DLD1 (cell line): ENCODE data around the gene RAB3IL1.

Experiments used
- in situ Hi-C: cut with HindIII; loops from 2 replicates; pipeline ENCODE4 v1.10.0; 2017; ENCODE audit warnings: low sequenced_read_pairs

Gene RAB3IL1

DNA sequence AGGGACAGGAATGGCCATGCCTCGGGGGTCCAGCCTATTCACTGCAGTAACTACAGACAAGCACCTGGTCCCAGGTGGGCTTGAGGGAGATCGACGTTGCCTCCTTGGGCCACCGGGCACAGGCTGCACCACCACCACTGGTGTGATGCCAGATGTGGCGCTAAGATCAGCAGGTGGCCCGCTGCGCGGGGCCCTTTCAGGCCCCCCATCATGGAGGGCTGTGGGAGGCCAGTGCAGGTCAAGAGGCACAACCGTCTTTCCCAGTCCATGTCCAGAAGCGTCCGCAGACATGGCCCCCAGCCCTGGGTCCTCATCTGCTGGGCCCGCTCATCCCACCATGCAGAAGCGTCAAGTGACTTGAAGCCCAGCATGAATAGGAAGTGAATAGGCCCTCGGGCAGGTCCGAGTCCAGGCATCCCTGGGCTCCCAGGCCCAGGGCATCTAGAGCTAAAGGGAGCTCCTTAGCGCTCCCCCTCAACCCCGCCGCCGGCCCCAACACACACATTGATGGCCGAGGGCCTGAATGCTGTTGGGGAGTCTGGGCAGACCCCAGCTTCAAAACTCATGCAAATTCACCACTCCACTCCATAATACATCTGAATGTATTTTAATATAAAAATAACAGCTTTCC lies 44.3 kb downstream of the RAB3IL1 start:
- in situ Hi-C loops = no loop called here

DNA sequence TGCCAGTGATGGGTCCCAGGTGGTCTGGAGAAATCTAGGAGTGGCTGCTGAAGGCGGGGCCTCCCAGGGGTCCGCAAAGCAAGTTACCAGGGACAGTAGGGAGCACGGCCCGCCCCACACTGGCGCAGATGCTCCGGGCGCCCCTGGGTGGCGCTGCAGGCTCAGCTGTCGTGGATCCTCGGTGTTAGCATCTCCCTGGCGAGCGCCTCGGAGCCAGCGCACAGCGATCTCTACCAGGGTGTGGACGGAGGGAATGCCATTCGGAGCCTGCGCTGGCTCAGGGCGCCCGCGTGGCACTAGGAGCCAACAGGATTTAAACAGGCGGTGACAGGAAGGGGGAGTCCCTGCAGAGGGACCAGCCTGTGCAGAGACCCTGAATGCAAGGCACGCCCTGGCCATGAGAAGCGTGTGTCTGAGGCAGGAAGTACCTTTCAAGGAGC lies 46.2 kb downstream of the RAB3IL1 start:
- in situ Hi-C loops = no loop called here

DNA sequence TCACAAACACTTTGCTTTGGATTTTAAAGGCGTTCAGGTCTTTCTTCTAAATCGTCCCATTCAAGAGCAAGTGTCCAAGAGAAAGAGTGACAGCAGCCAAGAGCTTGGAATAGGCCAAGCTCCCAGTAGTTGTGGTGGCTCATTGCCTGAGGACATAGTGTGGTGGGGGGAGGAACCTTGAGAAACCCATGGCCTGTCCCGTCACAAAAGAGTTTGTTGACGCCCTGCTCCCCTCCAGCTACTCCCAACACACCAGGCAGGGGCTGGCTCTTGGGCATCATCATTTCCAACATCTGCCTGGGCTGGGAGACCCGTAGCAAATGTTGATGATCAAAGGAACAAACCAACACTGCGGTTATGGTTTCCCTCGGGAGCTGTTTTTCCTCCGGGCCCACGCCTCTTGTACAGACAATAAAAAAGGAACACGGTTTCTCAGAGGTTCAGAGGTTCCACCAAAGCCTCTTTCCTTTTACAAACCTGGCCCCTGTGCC lies 46.8 kb downstream of the RAB3IL1 start:
- in situ Hi-C loops = no loop called here

DNA sequence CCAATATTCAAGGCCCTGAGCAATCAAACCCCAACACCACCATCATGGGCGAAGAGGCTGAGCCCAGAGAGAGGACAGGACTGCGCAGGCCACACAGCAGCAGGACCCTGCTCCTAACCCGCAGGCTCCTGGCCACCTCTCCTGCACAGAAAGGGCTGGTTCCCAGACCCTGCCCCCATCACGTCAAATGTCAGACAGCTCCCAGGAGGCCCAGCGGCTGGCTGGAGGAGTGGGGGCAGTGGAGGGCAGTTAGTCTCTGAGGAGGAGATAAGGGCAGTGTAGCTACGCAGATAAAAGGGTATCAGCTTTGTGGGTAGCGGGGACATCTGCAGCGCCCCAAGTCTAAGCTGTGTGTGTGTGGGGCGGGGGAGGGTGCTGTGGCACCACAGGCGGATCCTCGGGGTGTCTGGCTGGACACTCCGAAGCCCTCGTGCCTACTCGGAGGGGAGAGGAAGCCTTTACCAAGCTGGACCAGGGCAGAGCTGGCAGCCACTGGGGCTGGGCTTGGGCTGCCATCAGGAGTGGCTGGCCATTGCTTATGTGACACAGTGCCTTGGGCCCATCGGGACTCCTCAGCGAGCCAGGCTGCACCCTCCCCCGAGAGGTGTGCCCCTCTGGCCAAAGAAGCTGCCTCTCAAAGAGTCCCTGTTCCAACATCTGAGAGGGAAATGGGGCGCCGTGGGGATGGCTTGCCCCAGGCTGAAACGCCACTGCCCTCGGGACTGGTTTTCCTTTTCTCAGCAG lies 47.5 kb downstream of the RAB3IL1 start:
- in situ Hi-C loops = no loop called here

DNA sequence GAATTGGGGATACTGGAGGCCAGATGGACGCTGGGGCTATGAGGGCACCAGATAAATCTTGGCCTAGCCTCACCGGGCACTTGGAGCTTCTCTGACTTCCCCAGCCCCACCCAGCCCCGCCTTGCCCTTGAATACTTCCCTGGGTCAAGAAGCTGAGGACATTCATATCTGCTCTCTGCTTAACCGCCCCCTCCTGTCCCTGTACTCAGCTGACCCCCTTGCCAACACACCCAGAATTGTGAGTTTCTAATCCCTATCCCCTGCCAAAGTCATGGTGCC lies 48.0 kb downstream of the RAB3IL1 start:
- in situ Hi-C loops = no loop called here

DNA sequence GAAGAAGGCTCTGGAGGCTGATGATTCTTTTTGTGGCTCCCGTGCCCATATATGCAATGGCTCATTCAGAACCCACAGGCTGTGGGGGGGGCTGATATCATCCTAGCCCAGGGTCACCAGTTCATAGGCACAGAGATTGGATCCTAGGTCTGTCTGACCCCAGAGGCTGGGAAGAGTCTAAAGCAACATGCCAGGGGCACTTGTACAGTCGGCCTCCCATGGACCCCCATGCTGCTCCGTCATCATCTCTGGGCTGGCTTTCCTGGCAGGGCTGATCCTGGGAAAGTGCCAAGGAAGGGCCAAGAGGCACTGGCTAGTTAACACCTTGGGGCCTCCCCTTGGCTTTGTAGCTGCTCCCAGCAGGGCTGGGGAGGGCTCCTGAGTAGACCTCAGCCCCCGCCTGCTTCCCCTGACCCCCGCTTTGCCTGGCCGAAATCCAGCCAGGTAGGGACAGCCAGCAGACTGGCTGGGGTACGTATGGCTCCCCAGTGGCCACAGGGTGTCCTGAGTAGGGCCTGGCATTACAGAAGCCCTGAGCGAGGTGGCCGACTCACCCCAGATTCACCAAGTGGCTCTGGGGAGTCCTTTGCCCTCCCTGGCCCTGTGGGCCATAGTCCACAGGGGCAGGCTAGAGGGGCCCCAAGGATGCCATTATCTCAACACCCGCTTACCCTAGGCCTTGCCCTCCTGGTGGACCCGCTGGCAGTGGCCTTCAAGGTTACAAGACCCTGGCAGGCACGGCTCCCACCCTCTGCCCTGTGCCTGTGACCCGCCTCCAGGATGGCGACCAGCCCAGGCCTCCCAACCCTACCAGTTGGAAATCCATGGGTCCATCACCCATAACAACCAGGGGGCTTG lies 48.6 kb downstream of the RAB3IL1 start:
- in situ Hi-C loops = no loop called here

DNA sequence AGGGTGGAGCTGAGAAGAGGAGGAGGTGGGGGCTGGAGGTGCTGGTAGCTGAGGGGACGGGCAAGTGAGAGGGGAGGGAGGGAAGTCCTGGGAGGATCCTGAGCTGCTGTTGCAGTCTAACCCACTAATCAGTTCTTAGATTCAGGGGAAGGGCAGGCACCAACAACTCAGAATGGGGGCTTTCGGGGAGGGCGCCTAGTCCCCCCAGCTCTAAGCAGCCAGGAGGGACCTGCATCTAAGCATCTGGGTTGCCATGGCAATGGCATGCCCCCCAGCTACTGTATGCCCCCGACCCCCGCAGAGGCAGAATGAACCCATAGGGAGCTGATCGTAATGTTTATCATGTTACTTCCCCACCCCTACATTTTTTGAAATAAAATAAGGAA lies 50.4 kb downstream of the RAB3IL1 start:
- in situ Hi-C loops = no loop called here

DNA sequence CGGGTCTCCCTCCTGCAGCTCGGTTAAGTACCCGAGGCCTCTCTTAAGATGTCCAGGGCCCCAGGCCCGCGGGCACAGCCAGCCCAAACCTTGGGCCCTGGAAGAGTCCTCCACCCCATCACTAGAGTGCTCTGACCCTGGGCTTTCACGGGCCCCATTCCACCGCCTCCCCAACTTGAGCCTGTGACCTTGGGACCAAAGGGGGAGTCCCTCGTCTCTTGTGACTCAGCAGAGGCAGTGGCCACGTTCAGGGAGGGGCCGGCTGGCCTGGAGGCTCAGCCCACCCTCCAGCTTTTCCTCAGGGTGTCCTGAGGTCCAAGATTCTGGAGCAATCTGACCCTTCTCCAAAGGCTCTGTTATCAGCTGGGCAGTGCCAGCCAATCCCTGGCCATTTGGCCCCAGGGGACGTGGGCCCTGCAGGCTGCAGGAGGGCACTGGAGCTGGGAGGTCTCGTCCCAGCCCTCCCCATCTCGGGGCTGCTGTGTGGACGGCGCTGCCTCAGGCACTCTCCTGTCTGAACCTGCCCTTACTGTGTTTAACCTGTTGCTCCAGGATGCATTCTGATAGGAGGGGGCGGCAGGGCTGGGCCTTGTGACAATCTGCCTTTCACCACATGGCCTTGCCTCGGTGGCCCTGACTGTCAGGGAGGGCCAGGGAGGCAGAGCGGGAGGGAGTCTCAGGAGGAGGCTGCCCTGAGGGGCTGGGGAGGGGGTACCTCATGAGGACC lies 51.0 kb downstream of the RAB3IL1 start:
- in situ Hi-C loops = no loop called here

DNA sequence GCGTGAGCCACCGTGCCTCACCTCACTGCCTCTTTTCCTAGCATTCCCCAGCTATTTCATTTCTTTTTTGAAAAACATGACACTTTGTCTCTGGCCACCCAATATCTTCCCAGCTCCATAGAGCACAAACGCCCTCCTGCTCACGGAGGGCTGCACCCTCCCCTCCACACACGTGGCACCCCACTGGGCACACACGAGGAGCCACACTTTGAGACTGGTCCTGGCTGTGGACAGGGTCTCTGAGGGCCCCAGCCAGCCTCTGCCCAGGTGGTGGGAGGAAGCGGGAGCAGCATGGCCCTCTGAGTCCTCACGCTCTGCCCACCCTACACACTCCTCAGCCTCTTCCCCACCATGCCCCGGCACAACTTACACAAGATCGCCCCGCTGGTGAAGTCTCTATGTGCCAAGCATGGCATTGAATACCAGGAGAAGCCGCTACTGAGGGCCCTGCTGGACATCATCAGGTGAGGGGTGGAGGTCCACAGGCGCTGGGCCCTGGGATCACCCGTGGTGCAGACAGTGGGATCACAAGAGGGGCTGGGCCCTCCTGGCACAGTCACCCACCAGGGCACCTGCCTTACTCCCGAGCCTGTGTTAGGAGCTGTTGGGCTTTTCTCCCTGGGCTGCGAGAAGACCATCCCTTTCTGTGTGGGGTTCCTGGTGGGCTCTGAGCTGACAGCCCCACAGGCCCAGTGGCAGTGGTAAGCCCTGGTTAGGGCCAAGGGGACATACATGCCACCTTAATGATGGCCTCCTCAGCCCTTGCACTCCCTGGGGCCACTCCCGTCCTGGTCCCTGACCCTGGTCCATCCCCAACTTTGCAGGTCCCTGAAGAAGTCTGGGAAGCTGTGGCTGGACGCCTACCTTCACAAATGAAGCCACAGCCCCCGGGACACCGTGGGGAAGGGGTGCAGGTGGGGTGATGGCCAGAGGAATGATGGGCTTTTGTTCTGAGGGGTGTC lies 52.3 kb downstream of the RAB3IL1 start:
- in situ Hi-C loops = no loop called here

DNA sequence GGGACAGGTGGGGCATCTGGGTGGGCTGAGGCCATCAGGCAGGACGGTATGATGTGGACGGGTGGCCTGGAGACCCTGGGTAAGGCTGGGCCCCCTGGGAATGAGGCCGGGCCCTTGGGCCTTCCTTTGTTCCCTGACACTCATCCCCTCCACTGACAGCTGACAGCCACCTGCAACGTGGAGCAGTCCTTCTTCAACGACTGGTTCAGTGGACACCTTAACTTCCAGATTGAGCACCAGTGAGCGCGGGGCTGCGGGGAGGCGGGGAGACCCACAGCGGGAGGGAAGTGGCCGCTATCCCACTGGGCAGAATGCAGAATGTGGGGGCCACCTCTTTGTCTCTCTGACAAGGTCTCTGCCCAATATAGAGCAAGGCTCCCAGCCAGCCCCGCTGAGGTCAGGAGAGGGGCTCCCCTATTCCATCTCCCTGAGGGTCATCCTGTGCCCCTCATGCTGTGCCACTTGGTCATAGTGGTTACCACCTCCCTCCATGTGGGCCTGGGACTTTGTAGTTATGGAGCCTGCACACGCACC lies 53.8 kb downstream of the RAB3IL1 start:
- in situ Hi-C loops = no loop called here

DNA sequence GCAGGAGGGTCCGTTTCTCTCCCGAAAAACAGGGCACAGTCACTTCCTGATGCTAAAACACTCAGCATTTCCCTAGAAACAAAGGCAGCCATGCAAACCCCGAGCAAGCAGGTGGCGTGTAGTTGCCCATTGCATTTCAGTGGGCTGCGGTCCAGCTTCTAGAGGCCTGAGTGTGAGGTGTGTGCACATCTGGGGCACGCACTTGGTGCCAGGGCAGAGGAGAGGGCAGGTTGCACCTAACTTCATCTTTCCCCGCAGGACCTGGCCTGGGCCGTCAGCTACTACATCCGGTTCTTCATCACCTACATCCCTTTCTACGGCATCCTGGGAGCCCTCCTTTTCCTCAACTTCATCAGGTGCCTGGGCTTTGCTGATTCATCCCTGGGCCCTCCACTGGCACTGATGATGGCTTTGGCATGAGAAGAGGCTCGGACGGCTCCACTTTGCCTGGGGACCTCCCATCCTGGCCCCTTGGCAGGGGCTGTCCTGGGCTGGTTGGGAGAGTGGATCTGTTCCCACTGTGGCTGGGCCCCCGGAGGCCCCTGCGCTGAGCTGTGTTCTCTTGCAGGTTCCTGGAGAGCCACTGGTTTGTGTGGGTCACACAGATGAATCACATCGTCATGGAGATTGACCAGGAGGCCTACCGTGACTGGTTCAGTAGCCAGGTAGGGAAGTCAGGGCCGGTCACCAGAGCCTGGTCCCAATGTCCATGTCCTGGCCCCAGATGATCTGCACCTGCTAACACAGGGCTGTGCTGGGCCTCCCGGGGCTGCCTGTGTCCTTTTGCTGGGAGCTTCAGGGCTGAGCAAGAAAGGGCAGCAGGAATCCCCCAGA lies 54.4 kb downstream of the RAB3IL1 start:
- in situ Hi-C loops = no loop called here

DNA sequence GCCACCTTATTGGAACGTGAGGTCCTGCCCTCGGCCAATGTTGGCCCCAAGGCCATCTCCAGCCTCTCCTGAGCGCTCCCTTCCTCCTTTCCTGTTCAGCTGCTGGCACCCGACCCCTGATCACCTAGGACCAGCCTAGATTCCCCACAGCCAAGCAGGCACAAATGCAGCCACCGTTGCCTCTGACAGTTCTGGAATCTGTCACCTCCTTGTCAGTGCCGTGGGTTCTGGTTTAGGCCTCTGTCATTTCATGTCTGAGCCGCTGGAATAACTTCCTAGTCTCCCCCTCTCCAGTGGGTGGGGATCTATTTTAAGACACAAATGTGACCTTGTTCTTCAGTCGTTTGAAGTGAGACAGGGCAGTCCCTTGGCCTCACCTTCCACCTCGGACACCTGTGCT lies 55.7 kb downstream of the RAB3IL1 start:
- in situ Hi-C loops = no loop called here

DNA sequence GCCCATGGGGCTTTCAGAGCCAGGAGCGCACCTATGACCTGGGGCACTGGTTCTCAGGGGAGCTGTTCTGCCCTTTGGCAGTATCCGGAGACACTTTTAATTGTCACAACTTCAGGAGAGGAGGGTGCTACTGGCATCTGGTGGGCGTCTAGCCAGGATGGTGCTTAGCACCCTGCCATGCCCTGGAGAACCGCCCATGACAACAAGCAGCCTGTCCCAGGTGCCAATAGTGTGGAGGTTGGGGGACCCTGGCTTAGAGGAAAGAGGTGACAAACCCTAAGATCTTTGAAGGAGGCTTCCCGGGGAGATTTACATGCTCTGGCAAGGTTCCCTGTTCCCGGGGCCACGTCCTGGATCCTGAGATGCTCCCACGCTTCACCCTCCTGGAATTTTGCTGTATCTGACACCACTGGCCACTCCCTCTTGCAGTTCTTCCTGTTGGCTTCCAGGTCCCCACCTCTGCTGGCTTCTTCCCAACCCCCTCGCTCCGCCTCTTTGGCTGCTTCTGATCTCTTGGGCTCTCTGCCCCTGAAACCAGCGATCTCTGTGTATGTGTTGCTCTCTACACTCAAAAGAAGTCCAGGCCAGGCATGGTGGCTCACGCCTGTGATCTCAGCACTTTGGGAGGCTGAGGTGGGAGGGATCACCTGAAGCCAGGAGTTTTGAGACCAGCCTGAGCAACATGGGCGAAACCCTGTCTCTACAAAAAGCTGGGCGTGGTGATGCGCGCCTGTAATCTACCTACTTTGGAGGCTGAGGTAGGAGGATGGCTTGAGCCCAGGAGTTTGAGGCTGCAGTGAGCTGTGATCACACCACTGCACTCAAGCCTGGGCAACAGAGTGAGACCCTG lies 57.1 kb downstream of the RAB3IL1 start:
- in situ Hi-C loops = no loop called here

DNA sequence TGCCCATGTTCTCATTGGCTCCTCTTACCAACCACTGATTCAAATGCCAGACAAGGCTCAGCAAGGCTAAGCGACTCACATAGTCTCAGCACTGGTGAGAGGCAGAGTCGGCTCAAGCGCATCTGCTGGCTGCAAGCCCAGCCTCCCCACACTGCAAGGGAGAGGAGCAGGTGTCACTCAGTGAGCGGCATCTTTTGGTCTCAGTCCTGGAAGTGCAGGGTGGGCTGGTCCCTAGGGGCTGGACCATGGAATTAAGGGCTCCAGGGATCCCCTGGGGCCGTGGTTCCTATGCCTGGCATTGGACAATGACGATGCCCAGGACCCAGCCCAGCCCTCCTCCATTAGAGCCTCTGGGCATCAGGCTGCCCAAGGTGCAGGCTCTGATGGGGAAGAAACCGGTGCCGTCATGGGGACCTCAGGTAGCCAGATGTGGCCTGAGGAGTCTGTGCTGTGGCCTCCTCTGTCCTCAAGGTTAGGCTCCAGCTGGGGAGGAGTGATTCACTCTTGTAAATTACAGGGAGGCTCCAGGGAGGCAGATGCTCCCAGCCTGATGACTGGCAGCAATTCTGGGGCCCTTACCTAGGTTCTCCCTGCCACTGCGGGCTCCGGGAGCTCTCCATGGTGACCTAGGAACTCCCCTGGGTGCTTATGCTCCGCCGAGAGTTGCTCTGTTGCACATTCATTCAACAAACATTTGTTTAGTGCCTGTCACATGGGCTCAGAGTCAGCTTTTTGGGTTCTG lies 61.3 kb downstream of the RAB3IL1 start:
- in situ Hi-C loops = no loop called here

DNA sequence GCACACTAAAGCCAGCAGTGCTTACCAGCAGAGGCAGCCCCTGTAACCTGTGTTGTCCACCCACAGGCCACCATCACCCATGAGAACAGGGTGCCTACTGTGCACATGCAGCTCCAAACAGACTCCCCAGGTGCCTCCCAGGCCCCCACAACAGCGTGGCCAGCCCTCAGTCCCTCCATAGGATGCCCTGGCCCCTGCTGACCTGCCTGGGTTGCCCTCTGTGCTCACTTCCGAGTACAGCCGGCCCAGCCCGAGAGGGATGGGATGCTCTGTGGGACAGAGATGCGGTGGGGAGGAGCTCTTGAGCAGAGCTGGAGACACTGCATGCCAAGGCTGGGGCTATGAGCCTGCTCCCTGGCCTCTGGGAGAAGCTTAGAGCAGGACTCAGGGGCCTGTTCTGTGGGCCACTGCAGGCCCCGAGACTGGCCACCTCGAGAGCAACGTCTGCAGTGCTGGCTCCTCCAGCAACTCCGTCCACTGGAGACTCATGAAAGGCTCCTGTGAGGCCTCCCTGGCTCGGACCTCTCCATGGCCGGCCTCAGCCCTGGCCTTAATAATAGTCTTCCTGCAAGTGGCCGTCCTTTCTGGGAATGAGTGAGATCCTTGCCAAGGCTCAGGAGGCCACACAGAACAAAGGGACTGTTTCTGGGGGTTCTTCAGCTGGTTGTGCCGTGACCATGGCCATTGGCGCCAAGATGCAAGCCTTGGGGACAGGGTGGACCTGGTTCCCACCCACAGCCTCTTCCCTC lies 62.2 kb downstream of the RAB3IL1 start:
- in situ Hi-C loops = no loop called here

DNA sequence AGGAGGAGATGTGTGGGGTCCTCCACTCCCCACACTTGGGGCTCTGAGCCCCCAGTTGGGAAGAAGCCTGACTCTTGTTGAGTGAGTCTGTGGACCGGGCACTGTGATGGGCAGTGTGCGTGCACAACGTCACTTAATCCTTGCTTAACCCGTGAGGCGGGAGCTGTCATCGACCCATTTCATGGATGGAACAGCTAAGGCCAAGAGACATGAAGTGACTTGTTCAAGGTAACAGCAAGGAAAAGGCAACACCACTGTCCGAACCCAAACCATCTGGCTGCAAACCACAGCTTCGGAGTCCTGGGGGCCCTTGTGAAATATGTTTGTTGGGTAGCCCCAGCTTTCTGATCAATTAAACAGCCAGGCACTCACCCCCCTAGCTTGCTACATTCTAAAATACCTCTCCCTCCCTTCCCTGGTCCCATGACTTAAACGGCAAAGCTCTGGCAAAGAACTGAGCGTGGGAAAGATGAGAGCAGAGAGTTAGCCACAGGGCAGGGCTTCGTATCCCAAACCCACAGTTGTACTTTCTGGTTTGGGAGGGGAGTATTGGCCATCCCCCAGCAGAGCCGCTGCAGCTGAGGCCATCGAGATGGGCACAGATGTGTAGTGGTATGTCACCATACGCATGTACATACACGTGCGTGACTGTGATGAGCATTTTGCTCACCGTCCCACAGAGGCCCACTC lies 63.0 kb downstream of the RAB3IL1 start:
- in situ Hi-C loops = no loop called here
